ENCODE data around the gene VARS2.

VARS2 gene

GRCh38 chr6:30884521-30885480, 29.2 kb upstream of the VARS2 start:
- in situ Hi-C loops (cut with MboI; ENCODE audit: low sequenced_read_pairs): no loop called here

- in situ Hi-C loops (cut with MboI; ENCODE audit: low sequenced_read_pairs): no loop called here
These were observed 28.5 kb upstream of the VARS2 start for GRCh38 chr6:30885481-30885998.

DNA sequence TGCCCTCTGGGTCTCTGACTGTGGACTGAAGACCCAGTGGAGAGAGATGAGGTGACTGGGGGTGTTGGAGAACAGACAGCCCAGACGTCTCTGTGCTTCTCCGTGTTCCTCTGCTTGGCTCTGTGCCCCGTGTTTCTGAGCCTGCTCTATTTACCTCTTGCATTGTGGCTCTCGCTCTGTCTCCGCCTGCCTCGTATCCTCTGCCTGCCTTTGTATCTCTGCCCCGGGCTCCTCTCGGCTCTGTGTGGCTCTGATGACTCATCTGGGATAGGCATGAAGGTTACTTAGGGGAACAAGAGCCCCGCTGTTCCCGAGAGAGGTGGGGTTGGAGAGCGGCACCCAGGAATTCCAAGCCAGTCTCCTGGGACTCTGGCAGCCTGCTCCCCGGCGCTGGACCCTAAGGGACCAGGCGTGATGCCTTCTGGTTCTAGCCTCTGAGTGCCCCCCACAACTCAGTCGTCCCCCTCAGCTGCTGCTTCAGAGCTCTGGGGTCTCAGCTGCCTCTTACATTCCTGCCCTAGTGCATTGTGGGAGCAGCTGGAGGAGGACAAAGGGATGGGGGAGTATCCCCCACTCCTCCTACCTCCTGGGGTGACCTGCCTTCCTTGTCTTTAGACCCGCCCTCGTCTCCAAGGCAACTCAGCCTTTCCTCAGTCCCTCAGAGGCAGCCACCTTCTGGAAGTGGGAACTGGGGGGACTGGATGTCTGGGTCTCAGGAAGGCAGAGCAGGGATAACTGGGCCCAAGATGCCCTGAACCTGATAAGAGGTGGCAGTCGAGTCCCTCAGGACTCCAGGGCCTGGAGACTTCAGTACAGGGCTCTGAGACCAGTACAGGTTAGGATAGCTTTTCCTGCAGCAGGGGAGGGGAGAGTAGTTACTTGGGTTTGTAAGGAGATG, 27.8 kb upstream of the VARS2 start:
- in situ Hi-C loops (cut with MboI; ENCODE audit: low sequenced_read_pairs): no loop called here

GRCh38 chr6:30886897-30887255, 27.2 kb upstream of the VARS2 start:
- in situ Hi-C loops (cut with MboI; ENCODE audit: low sequenced_read_pairs): no loop called here

DNA sequence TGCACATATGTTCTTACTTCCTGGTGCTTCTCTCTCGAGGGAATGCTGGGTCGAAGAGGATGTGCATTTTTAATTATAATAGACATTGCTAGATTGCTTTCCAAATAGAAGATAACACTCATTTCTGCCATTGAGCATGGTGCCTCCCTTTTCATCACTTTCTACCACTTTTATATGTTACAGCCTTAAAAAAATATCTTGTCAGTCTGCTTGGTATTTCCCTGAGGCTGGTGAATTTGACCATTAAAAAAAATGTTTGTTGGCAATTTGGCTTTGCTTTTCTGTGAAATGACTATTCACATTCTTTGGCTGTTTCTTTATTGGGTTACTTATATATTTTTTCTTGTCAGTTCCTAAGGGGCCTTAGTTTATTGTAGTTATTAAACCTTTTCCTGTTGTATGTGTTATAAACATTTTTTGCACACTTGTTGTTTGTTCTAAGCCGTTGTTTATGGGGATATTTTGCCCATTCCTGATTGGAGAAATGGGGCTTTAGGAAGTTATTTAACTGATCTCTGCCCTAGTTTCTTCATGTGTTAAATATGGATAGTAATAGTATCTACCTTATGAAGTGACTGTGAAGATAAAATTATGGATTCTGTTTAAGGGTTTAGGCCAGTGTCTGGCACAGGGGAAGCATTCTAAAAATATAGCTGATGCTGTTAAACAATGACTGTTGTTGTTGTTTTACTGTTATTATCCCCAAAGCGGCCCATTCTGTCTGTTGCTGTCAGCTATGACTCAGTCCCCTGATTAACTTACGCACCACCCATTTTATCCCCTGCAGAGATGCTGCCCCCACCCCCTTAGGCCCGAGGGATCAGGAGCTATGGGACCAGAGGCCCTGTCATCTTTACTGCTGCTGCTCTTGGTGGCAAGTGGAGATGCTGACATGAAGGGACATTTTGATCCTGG, 25.9 kb upstream of the VARS2 start:
- in situ Hi-C loops (cut with MboI; ENCODE audit: low sequenced_read_pairs): no loop called here

DNA sequence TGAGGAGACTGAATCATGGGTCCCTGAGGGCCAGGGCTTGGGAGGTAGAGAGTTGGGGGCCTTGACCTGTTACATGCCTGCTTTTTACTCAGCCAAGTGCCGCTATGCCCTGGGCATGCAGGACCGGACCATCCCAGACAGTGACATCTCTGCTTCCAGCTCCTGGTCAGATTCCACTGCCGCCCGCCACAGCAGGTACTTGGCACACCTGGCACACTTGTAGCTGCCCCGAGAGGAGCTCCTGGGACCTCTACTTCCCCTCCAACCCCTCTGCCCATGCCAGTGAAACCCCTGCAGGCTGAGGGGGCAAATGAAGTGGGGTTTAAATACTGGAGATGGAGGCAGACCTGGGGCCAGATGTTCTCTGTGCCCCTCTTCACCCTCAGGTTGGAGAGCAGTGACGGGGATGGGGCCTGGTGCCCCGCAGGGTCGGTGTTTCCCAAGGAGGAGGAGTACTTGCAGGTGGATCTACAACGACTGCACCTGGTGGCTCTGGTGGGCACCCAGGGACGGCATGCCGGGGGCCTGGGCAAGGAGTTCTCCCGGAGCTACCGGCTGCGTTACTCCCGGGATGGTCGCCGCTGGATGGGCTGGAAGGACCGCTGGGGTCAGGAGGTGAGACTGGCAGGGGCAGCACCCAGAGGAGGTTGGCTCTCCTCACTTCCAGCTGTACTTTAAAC, 25.1 kb upstream of the VARS2 start:
- in situ Hi-C loops (cut with MboI; ENCODE audit: low sequenced_read_pairs): no loop called here

DNA sequence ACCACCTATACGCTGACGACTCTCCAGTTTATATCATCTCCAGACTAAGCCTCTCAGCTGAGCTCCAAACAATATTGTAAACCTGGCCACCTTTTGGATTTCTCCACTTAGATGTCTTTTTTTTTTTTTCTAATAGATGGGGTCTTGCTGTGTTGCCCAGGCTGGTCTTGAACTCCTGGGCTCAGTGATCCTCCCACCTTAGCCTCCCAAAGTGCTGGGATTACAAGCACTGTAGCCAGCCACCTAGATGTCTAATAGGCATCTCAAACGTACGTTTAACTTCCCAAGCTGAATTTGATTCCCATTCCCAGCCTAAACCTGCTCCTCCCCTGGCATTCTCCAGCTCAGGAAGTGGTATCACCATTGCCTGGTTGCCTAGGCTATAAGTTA, 24.5 kb upstream of the VARS2 start:
- in situ Hi-C loops (cut with MboI; ENCODE audit: low sequenced_read_pairs): no loop called here

- in situ Hi-C loops (cut with MboI; ENCODE audit: low sequenced_read_pairs): no loop called here
These were observed 24.0 kb upstream of the VARS2 start for GRCh38 chr6:30889921-30890645.

- in situ Hi-C loops (cut with MboI; ENCODE audit: low sequenced_read_pairs): no loop called here
These were observed 23.2 kb upstream of the VARS2 start for GRCh38 chr6:30890646-30891449.

DNA sequence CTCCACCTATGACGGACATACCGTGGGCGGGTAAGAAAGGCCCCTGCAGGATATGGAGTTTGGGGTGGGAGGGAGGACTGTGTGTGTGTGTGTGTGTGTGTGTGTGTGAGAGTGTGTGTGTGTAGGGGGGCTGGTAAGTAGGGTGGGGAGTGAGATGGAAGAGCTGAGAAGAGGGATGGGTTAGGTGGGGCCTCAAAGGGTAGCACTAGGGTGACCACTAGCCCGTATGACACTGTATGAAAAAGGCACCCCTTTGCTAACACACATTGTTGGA, 22.7 kb upstream of the VARS2 start:
- in situ Hi-C loops (cut with MboI; ENCODE audit: low sequenced_read_pairs): no loop called here

- in situ Hi-C loops (cut with MboI; ENCODE audit: low sequenced_read_pairs): no loop called here
These were observed 22.1 kb upstream of the VARS2 start for GRCh38 chr6:30891816-30892538.

DNA sequence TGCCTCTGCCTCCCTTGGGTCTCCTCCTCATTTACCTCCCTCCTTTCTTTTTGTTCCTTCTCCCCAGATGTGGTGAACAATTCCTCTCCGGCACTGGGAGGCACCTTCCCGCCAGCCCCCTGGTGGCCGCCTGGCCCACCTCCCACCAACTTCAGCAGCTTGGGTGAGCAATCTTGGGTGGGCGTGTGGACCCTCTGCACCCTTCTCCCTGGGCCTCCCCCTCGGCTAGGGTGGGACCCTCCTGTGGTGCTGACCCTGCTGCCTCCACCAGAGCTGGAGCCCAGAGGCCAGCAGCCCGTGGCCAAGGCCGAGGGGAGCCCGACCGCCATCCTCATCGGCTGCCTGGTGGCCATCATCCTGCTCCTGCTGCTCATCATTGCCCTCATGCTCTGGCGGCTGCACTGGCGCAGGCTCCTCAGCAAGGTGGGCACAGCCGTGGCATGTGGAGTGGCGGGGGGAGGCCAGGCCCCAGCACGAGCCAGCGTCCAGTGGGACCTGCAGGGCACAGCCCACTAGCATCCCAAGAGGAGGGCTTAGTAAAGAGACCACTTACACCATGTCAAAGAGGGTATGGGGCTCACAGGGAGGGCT, 20.9 kb upstream of the VARS2 start:
- in situ Hi-C loops (cut with MboI; ENCODE audit: low sequenced_read_pairs): no loop called here

GRCh38 chr6:30893666-30894065, 20.4 kb upstream of the VARS2 start:
- in situ Hi-C loops (cut with MboI; ENCODE audit: low sequenced_read_pairs): no loop called here

- in situ Hi-C loops (cut with MboI; ENCODE audit: low sequenced_read_pairs): no loop called here
These were observed 19.7 kb upstream of the VARS2 start for GRCh38 chr6:30894381-30894780.

GRCh38 chr6:30894935-30895334, 19.1 kb upstream of the VARS2 start:
- in situ Hi-C loops (cut with MboI; ENCODE audit: low sequenced_read_pairs): no loop called here

- in situ Hi-C loops (cut with MboI; ENCODE audit: low sequenced_read_pairs): no loop called here
These were observed 18.7 kb upstream of the VARS2 start for GRCh38 chr6:30895343-30895742.

DNA sequence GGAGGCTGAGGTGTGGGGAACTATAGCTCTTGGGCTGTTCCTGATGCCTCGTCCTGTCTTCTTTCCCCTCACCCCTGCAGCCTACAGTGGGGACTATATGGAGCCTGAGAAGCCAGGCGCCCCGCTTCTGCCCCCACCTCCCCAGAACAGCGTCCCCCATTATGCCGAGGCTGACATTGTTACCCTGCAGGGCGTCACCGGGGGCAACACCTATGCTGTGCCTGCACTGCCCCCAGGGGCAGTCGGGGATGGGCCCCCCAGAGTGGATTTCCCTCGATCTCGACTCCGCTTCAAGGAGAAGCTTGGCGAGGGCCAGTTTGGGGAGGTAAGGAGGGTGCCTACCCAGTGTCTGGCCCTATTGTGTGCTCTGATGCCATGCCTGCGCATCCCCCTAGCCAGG, 17.5 kb upstream of the VARS2 start:
- in situ Hi-C loops (cut with MboI; ENCODE audit: low sequenced_read_pairs): no loop called here

DNA sequence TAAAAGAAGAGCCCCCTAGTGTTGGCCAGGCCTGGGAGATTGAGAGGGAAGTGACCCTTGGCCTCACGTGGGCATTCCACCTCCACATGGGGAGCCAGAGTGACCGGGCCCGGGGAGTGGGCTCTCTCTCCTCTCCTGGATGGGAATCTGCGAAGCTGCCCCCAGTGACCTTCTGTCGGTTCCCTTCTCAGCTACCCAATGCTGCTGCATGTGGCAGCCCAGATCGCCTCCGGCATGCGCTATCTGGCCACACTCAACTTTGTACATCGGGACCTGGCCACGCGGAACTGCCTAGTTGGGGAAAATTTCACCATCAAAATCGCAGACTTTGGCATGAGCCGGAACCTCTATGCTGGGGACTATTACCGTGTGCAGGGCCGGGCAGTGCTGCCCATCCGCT, 16.2 kb upstream of the VARS2 start:
- in situ Hi-C loops (cut with MboI; ENCODE audit: low sequenced_read_pairs): no loop called here

Measured in hTERT RPE-1 (cell line).